HG03159 (cell line): Measurements from ENCODE around the gene MPND.
"Not testable (repeated sequence)": the region's sequence is repeated elsewhere in the genome, so short reads cannot be mapped to it uniquely, and the experiment has no call there.

Experiments
- ATAC-seq: cut with Tn5 transposase; IDR thresholded peaks from one replicate; pipeline ENCODE4 v1.9.1; 2021; ENCODE audit warnings: mild to moderate bottlenecking, moderate library complexity; ENCODE audit not compliant: unreplicated experiment

The MPND gene

DNA sequence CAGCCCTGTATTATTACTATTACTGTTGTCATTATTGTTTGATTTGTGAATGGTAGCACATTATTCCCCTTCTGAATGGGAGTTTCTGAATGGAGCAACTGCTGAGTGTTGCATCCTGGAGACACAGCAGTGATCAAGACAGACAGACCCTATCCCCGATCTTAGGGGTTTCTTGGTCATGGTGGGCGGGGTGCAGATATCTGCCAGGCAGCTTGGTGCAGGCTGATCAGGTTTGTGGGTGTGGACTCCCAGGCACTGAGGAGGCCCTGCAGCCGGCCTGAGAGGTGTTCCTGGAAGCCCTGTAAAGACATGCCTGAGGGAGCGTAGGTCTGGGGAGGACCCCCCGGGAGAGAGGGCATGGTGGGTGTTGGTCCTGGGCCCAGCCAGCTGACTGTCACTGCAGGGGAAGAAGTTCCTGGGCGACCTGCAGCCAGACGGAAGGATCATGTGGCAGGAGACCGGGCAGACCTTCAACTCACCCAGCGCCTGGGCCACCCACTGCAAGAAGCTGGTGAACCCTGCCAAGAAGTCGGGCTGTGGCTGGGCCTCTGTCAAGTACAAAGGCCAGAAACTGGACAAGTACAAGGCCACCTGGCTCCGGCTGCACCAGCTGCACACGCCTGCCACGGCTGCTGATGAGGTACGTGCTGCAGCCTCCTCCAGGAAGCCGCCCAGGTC, 2.1 kb downstream of the MPND start:
- no peak for ATAC-seq

DNA sequence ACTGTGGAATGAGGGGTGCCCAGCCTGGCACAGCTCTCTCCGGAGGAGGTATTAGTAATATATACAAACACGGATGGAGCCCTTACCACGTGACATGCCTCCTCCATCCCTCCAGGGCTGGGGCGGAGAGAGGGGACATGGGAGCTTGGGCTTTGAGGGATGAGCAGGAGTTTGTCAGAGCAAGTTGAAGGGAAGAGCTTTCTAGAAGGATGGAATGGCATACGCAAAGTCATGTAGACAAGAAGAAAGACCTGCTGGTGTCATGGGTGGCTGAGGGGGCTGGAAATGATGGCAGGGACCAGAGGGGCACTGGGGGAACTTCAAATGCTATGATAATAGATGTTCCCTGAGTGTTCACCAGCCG, 2.6 kb downstream of the MPND start:
- ATAC-seq = no peak

DNA sequence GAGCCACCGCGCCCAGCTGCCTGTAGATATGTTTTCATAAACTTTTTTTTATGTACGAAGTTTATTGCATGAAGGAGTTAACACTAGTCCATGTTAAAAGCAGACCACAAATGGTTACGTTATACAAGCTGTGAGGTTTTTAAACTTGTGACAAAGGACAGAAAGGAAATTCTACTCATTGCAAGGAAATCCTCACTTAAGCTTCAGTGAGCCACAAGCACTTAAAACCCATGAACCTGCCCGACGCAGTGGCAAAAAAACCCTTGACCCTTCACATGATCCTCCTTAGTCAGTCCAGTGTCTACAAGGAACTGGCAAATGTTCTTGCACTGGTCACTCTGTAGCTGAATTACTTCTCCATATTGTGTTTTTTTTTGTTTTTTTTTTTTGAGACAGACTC, 4.2 kb downstream of the MPND start:
- ATAC-seq = no peak

DNA sequence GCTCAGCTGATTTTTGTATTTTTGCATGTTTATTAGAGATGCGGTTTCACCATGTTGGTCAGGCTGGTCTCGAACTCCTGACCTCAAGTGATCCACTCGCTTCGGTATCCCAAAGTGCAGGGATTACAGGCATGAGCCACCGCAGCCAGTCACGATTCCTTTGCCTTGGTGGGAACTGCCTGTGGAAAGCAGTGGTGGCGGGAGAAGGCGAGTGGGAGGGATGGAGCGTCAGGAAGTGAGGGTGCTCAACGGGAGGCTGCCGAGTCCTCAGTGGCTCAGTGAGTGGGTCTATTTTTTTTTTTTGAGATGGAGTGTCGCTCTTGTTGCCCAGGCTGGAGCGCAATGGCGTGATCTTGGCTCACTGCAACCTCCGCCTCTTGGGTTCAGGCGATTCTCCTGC, 5.9 kb downstream of the MPND start:
- ATAC-seq = not testable (repeated sequence)

DNA sequence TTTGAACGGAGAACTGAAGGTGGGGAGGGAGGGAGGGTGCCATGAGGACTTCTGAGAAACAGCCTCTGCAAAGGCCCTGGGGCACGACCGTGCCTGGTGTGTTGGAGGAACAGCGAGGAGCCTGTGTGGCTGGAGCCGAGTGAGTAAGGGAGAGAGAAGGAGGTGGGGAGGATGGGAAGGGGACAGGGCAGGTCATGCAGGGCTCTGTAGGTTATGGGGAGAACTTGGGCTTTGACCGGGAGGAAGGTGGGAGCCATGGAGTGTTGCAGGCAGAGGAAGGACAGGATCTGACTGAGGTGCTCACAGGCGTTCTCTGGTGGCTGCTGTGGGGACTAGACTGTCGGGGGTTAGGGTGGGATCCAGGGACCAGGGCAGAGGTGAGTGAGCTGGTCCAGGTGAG, 6.7 kb downstream of the MPND start:
- ATAC-seq = no peak

DNA sequence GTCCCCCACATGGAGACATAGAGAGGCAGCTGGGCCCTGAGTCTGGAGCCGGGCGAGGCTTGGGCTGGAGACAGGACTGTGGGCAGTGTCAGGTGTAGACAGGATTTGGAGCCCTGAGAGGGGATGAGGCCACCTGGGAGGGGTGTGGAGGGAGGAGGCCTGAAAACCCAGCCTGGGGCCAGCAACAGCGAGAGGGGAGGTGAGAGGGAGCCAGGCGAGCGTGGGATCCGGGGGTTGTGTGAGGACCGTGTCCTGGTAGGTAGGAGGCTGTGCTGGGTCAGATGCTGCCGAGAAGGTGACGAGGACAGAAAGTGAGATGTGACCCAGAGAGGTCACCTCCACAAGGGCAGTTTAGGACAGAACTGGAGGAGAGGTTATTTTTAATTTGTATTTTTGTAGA, 7.4 kb downstream of the MPND start:
- ATAC-seq = no peak

DNA sequence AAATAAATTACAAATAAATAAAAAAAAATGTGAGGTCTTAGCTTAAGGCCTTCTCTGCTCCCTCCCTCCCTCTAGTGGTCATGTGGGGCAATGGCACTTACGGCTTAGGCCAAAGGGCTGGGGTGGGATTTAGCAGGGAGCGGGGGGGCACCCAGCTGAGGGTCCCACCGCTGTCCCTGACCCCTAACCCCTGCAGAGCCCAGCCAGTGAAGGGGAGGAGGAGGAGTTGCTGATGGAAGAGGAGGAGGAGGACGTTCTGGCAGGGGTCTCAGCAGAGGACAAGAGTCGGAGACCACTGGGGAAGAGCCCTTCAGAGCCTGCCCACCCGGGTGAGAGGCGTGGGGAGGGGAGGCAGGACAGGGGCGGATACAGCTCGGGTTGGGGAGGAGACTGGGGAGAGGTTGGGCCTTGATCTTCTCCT, 9.3 kb downstream of the MPND start:
- ATAC-seq = no peak

DNA sequence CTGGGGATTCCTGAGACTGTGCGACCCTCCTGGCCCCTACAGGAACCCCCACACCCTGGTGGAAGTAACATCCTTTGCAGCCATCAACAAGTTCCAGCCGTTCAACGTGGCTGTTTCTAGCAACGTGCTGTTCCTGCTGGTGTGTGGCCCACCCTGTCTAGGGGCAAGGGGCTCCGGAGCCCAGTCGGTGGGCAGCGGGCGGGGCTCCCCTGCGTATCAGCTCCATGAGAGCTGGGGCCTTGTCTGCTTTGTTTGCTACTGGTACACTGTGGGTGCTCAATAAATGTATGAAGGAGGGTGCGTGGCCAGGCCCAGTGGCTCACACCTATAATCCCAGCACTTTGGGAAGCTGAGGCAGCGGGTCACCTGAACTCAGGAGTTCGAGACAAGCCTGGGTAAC, 10.9 kb downstream of the MPND start:
- ATAC-seq = no peak

DNA sequence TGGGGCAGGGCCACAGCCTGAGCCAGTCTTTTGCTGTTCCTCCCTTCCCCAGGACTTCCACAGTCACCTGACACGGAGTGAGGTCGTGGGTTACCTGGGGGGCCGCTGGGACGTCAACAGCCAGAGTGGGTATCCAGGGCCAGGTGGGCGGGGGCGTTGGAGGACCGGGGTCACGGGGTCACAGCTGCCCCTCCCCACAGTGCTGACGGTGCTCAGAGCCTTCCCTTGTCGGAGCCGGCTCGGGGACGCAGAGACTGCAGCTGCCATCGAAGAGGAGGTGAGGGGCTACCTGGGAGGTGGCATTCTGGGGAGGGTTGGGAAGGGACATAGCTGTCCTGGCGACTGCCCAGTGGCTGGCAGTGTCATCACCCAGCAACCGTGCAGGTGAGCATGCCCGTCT, 11.5 kb downstream of the MPND start:
- ATAC-seq = no peak

DNA sequence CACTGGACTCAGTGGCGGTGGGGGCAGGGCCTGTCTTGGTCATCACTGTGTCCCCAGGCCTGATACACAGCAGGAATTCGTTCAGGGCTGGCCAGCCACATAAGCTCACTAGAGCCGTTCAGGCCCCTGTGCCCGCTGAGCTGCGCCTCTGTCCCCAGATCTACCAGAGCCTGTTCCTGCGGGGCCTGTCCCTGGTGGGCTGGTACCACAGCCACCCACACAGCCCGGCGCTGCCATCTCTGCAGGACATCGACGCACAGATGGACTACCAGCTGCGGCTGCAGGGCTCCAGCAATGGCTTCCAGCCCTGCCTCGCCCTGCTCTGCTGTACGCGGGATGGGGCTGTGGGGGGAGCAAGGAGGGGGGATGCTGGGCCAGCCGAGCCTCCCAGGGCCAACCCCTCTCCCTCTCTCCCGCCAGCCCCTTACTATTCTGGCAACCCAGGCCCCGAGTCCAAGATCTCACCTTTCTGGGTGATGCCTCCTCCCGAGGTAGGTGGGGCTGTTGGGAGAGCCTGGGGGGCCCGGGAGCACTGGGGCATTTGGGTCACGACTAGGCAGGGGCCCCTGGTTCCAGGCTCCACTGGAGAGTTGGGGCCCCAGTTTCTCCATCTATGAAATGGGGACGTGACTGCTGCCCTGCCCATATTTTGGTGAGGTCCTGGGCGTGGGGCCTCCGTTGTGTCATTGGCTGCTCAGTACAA, 13.9 kb downstream of the MPND start:
- ATAC-seq = no peak

DNA sequence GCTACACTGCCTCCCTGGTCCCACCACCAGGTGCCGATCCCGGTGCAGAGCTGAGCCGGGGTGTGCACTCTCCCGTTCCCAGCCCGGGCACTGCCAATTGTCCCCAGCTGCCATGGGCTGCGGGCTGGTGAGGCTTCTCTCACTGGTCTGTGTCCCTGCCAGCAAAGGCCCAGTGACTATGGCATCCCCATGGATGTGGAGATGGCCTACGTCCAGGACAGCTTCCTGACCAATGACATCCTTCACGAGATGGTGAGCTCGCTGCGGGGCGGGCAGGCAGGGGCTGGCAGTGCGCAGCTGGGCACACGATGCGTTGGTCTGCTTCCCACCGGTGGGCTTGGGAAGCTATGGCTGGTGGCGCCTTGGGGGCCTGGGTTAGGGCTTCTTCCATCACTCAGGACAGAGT, 14.6 kb downstream of the MPND start:
- no peak for ATAC-seq

DNA sequence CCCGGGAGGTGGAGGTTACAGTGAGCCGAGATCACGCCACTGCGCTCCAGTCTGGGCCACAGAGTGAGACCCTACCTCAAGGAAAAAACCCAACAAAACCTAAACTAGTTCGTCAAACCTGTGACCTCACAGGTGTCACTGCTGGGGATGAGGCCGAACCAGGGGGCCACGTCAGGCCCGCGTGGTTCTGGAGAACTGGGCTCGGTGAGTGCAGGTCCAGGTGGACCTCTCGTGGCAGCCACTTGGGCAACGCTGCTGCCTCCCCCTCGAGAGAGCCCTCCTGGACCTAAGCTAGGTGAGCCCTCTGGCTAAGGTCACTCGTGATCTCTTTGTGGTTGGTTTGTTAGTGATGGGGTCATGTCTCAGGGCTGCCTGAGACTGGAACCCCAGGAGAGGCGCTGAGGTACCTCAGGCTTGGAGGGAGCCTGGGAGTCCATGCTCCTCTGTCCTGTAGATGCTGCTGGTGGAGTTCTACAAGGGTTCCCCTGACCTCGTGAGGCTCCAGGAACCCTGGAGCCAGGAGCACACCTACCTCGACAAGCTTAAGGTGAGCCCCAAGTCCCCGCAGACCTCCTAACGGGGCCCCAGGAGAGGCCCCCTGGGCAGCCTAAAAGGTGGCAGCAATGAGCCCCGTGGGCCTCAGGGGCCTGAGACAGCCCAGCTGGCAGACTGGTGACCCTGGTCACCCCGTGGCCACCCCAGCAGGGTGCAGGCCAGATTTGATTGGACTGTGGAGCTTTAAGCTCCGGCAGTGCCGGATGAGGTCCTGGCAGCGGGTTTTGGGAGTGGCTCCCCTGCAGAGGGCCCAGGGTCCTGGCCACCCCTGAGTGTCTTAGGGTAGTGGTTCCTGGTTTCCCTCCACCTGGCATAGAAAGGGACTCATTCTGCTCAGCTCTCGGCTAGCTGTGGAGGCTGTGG, 15.6 kb downstream of the MPND start:
- no peak for ATAC-seq

DNA sequence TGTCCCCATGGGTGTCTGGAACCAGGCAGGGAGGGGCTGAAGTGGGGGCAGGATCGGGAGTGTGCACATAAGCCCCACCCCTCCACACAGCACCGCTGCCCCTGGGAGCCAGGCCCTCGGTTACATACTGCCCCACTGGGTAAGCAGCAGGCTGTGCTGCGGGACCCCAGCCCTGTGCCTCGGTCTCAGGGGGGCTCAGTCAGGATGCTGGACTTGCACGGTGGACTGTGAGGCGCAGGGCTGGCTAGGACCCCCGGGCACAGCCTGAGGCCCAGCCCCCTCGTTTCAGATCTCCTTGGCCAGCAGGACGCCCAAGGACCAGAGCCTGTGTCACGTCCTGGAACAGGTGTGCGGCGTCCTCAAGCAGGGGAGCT, 16.3 kb downstream of the MPND start:
- ATAC-seq = no peak

DNA sequence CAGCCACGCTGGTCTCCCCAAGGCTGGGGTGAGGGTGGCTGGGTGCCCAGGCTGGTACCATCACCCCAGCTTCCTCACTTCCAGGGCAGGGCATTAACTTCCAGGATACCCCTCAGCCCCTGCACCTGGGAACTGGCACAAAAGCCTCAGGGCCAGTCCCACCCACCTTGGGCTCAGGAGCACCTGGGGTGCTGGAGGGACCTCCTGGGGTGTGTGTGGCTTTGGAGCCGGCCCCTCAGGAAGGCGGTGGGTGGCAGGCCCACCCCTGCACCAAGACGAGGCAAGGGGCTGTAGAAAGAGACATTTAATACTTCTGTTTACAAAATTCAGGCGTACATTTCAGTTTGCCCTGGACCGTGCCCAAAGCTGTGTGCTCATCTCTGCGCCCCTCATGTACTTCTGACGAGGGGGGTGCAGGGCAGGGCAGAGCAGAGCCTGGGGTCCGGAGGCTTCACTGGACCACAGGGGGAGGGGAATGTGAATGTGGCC, 16.8 kb downstream of the MPND start:
- no peak for ATAC-seq

DNA sequence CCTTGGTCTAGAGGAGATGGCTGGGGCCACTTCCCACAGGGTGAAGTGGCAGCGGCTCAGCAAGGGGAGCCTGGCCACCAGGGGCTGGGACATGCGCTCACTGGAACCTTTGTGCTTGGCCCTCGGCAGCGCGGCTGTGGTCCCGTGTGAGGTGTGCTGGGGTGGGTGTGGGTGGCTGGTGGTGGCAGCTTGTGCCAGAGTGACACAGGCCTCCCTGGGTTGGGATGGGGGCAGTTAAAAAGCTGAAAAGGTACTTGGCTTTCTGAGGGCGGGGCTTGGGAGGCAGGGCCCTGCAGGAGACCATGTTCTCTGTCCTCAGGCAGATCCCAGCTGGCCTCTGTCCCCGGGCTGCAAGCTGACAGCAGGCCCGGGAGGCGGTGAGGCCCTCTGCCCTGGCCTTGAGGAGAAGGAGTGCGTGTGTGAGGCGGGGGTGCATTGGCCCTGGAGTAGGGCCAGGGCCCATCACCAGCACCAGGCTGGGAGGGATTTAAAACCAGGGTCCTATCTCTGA, 17.3 kb downstream of the MPND start:
- no peak for ATAC-seq

DNA sequence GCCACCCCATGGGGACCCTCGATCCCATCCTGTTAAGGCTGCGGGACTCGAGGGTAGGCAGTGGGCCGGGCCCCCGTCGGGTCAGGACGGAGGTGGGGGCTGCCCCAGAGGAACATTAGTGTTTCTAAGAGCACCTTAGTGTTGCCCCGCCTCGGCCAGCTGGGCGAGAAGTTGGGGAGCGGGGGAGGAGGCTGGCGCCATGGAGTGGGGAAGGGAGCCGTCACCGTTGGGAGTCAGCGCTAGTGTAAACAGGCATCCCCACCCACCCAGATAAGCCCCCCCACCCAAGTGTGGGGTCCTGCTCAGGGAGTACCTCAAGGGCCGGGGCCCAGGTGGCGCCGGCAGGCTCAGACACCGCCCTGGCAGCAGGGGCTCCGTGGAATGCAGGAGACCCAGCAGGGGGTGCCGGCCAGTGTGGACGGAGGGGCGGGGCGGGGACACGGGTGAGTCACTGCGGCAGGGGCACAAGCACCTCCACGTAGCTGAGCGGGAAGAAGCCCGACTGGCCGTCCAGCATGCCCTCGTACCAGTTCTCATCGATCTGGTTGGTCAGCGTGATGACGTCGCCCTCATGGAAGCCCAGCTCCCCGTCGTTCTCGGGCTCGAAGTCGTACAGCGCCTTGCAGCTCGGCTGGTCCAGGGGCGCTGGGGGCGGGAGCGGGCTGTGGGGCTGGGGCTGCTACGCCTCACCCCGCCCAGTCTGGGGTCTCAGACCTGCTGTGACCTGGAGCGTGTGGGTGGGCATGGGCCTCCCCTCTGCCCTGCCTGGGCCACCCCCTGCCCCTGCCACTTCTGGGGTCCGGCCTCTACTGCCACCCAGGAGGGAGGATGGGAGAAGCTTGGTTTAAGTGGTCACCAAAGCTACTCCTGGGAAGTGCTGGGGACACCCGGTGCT, 18.0 kb downstream of the MPND start:
- no peak for ATAC-seq

DNA sequence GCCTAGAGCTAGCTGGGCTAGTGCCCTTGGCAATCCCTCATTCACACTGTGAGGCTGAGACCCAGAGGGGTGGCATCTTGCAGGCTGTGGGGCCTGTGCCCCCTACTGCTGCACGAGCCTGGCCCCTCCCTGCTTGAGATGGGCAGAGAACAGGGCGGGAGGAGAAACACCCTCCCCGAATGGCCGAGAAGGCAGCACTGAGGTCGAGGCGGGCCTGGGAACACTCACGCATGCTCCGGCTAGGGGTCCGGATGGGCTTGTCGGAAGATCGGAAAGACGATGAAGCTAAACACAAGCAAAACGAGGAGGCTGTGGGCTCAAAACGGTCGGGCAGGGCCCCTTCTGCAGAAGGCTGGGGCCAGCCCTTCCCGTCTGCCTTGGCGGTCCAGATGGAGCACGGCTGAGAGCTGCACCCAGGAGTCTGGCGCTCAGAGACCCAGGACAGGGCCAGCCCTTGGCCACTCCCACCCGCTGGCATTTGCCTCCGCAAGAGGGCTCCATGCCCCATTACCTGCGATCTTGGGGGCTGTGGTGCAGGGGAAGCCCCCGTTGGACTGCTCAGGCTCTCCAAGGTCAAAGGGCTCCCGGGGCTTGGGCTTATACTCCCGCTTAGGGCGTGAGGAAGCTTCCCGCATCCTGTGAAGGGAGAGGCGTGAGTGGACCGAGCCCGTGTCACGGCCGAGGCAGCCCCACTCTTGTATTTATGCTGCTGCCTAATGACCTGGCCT, 18.9 kb downstream of the MPND start:
- ATAC-seq = no peak

DNA sequence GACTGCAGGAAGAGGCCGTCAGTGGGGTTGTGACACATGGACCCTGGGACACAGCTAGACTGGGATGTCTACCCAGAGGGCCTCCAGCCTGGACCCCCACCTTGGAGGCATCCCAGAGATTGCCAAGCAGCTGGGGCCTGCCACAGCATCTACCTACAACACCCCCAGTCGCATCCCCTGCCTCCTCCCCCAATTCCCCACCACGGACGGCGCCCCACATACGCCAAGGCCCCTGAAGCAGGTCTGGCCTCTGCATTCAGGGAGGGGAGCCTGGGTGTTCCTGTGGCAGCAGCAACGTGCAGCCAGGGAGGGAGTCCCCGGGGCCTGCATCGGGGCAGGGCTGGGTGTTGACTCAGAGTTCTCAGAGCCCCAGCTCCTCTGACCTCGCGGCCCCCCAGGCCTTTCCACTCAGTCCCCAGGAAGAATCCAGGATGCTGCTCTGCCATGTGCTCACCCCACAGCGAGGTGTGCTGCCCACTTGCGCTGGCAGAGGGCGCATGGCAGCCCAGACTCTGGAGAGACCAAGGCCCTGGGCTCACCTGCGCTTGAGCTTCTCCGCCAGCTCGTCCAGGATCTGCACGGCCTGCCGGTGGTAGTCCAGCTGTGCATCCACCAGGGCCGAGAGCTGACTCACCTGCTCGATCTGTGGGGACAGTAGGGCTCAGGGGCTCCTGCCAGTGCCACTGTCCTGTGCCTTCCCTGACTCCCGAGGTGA, 19.6 kb downstream of the MPND start:
- ATAC-seq = no peak
